Measurements from ENCODE around the gene ENG.

- TF ChIP-seq, protein P1, sequence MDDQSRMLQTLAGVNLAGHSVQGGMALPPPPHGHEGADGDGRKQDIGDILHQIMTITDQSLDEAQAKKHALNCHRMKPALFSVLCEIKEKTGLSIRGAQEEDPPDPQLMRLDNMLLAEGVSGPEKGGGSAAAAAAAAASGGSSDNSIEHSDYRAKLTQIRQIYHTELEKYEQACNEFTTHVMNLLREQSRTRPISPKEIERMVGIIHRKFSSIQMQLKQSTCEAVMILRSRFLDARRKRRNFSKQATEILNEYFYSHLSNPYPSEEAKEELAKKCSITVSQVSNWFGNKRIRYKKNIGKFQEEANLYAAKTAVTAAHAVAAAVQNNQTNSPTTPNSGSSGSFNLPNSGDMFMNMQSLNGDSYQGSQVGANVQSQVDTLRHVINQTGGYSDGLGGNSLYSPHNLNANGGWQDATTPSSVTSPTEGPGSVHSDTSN (CRISPR knock-in tag; IDR thresholded peaks at IDR 0.05) = no peak
- TF ChIP-seq, protein P2, sequence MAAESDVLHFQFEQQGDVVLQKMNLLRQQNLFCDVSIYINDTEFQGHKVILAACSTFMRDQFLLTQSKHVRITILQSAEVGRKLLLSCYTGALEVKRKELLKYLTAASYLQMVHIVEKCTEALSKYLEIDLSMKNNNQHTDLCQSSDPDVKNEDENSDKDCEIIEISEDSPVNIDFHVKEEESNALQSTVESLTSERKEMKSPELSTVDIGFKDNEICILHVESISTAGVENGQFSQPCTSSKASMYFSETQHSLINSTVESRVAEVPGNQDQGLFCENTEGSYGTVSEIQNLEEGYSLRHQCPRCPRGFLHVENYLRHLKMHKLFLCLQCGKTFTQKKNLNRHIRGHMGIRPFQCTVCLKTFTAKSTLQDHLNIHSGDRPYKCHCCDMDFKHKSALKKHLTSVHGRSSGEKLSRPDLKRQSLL (tag by site-specific recombination; IDR thresholded peaks at IDR 0.05) = no peak
- TF ChIP-seq ZSCAN18 (tag by site-specific recombination; IDR thresholded peaks at IDR 0.05) = no peak
- TF ChIP-seq ZNF549 (tag by site-specific recombination; IDR thresholded peaks at IDR 0.05) = no peak
- TF ChIP-seq ZNF777 (tag by site-specific recombination; IDR thresholded peaks at IDR 0.05; ENCODE audit: borderline replicate concordance) = no peak
- TF ChIP-seq RBAK (tag by site-specific recombination; IDR thresholded peaks at IDR 0.05) = no peak
- TF ChIP-seq, protein P3, sequence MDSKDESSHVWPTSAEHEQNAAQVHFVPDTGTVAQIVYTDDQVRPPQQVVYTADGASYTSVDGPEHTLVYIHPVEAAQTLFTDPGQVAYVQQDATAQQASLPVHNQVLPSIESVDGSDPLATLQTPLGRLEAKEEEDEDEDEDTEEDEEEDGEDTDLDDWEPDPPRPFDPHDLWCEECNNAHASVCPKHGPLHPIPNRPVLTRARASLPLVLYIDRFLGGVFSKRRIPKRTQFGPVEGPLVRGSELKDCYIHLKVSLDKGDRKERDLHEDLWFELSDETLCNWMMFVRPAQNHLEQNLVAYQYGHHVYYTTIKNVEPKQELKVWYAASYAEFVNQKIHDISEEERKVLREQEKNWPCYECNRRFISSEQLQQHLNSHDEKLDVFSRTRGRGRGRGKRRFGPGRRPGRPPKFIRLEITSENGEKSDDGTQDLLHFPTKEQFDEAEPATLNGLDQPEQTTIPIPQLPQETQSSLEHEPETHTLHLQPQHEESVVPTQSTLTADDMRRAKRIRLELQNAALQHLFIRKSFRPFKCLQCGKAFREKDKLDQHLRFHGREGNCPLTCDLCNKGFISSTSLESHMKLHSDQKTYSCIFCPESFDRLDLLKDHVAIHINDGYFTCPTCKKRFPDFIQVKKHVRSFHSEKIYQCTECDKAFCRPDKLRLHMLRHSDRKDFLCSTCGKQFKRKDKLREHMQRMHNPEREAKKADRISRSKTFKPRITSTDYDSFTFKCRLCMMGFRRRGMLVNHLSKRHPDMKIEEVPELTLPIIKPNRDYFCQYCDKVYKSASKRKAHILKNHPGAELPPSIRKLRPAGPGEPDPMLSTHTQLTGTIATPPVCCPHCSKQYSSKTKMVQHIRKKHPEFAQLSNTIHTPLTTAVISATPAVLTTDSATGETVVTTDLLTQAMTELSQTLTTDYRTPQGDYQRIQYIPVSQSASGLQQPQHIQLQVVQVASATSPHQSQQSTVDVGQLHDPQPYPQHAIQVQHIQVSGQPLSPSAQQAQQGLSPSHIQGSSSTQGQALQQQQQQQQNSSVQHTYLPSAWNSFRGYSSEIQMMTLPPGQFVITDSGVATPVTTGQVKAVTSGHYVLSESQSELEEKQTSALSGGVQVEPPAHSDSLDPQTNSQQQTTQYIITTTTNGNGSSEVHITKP (tag by site-specific recombination; IDR thresholded peaks at IDR 0.05) = no peak
- TF ChIP-seq, protein P4, sequence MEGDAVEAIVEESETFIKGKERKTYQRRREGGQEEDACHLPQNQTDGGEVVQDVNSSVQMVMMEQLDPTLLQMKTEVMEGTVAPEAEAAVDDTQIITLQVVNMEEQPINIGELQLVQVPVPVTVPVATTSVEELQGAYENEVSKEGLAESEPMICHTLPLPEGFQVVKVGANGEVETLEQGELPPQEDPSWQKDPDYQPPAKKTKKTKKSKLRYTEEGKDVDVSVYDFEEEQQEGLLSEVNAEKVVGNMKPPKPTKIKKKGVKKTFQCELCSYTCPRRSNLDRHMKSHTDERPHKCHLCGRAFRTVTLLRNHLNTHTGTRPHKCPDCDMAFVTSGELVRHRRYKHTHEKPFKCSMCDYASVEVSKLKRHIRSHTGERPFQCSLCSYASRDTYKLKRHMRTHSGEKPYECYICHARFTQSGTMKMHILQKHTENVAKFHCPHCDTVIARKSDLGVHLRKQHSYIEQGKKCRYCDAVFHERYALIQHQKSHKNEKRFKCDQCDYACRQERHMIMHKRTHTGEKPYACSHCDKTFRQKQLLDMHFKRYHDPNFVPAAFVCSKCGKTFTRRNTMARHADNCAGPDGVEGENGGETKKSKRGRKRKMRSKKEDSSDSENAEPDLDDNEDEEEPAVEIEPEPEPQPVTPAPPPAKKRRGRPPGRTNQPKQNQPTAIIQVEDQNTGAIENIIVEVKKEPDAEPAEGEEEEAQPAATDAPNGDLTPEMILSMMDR (tag by site-specific recombination; IDR thresholded peaks at IDR 0.05) = no peak
- TF ChIP-seq ZNF169 (tag by site-specific recombination; IDR thresholded peaks at IDR 0.05) = no peak
These were observed 32.4 kb downstream of the ENG start for GRCh38 chr9:127822108-127822507.

Measured in HEK293 (cell line).